ENCODE data around the gene KCNAB1. TPM values are rescaled to one million over a fixed set of nuclear protein-coding genes. Genes with fewer than 3 reads are reported as not detected.

KCNAB1 gene
- total and polyA plus RNA-seq, 2 experiments from 2014 or later = 0.80 to 1.4 TPM

DNA sequence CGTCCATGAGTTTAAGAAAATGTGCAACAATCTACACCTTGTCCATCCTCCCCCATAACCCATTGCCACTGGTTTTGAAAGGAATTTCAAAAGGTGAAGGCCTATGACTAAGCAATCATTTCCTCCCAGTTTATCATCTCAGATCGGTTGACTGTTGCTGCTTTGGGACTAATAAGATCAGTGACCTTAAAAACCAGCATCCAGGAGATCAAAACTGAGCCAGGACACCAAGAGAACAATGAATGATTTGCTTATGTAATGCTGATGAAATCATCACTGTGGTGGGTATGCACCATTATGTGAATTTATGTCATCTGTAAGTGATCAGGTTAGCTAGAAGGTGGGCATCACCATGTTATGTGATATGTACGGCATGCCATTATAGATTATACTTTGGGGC is 239.0 kb downstream of the KCNAB1 start:
- H3K36me3 ChIP-seq (replicated peaks; ENCODE audit: insufficient read depth, low read depth) = no peaks in the 10 kb centered on the region
- no peak overlapping the region for H3K27ac ChIP-seq
- no peak overlapping the region for H3K4me2 ChIP-seq
- no peak overlapping the region for H2AFZ ChIP-seq
- 76% methylated on average over 3 of the region's 3 CpGs for WGBS (ENCODE audit: low lambda C conversion rate, missing lambda C conversion rate)
- DNase-seq (ENCODE audit: low spot score) = no peak
- no peaks in the 10 kb centered on the region for H3K9me2 ChIP-seq (replicated peaks; ENCODE audit: insufficient read depth)
- H3K9me3 ChIP-seq (ENCODE audit: low read depth) = no peaks in the 10 kb centered on the region
- H3K4me1 ChIP-seq (ENCODE audit: insufficient read depth) = no peaks in the 10 kb centered on the region
- no peak overlapping the region for H3K4me3 ChIP-seq
- H3K27me3 ChIP-seq = no peaks in the 10 kb centered on the region
- no peaks in the 10 kb centered on the region for H4K20me1 ChIP-seq (ENCODE audit: insufficient read depth, poor library complexity, severe bottlenecking)
- H3K79me2 ChIP-seq = no peaks in the 10 kb centered on the region
- TF ChIP-seq EZH2phosphoT487 (IDR thresholded peaks at IDR 0.05; ENCODE audit: low read depth, severe bottlenecking, unreplicated experiment) = no peak
- no peak for TF ChIP-seq EZH2 (IDR thresholded peaks at IDR 0.05; ENCODE audit: borderline replicate concordance)
- TF ChIP-seq, protein P1, sequence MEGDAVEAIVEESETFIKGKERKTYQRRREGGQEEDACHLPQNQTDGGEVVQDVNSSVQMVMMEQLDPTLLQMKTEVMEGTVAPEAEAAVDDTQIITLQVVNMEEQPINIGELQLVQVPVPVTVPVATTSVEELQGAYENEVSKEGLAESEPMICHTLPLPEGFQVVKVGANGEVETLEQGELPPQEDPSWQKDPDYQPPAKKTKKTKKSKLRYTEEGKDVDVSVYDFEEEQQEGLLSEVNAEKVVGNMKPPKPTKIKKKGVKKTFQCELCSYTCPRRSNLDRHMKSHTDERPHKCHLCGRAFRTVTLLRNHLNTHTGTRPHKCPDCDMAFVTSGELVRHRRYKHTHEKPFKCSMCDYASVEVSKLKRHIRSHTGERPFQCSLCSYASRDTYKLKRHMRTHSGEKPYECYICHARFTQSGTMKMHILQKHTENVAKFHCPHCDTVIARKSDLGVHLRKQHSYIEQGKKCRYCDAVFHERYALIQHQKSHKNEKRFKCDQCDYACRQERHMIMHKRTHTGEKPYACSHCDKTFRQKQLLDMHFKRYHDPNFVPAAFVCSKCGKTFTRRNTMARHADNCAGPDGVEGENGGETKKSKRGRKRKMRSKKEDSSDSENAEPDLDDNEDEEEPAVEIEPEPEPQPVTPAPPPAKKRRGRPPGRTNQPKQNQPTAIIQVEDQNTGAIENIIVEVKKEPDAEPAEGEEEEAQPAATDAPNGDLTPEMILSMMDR (IDR thresholded peaks at IDR 0.05; ENCODE audit: poor library complexity) = no peak

DNA sequence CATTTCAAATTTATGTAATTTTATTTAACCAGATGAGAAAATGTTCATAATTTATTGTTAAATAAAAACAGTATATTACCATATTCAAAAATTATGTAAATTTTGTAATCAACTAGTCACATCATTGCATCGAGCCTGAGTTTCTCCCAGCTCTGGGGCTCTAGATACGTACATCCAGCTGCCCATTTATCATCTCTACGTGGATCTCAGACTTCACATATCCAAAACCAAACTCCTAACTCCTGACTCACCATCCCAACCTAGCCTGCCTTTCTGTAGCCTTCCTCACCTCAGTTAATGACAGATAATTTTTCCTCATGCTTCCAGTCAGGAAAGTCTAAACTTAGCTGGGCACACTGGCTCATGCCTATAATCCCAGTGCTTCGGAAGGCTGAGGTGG is 239.7 kb downstream of the KCNAB1 start:
- no peaks in the 10 kb centered on the region for H3K4me1 ChIP-seq (ENCODE audit: insufficient read depth)
- H3K36me3 ChIP-seq (replicated peaks; ENCODE audit: insufficient read depth, low read depth) = no peaks in the 10 kb centered on the region
- H3K79me2 ChIP-seq = no peaks in the 10 kb centered on the region
- H3K9me2 ChIP-seq (replicated peaks; ENCODE audit: insufficient read depth) = no peaks in the 10 kb centered on the region
- no peaks in the 10 kb centered on the region for H4K20me1 ChIP-seq (ENCODE audit: insufficient read depth, poor library complexity, severe bottlenecking)
- H2AFZ ChIP-seq = no peak overlapping the region
- TF ChIP-seq, protein P1 (IDR thresholded peaks at IDR 0.05; ENCODE audit: poor library complexity) = no peak
- TF ChIP-seq EZH2 (IDR thresholded peaks at IDR 0.05; ENCODE audit: borderline replicate concordance) (no peak), EZH2phosphoT487 (IDR thresholded peaks at IDR 0.05; ENCODE audit: low read depth, severe bottlenecking, unreplicated experiment) (no peak)
- H3K27ac ChIP-seq = no peak overlapping the region
- WGBS (ENCODE audit: low lambda C conversion rate, missing lambda C conversion rate) = 91% methylated on average over 4 of the region's 4 CpGs
- no peaks in the 10 kb centered on the region for H3K27me3 ChIP-seq
- H3K4me3 ChIP-seq = no peak overlapping the region
- no peak overlapping the region for H3K4me2 ChIP-seq
- DNase-seq (ENCODE audit: low spot score) = no peak
- no peaks in the 10 kb centered on the region for H3K9me3 ChIP-seq (ENCODE audit: low read depth)

DNA sequence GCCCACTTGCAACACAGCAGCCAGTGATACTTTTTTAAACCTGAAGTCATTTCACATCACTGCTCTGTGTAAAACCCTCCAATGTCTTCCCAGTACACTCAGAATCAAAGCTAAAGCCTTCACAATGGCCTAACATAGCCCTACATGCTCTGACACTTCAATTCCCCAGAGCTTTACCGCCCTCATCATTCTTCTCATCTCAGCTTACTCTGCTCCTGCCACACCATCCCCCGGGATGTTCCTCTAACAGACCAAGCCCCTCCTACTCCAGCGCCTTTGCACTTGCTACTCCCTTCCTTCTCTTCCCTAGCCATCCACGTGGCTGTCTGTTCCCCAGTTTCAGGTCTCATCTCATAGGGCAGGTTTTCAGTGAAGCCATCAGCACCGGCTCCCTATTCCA is 240.6 kb downstream of the KCNAB1 start:
- Histone ChIP-seq H2AFZ (no peak overlapping the region), H3K9me3 (ENCODE audit: low read depth) (no peaks in the 10 kb centered on the region), H3K79me2 (no peaks in the 10 kb centered on the region), H3K4me2 (no peak overlapping the region), H3K27ac (no peak overlapping the region), H3K27me3 (no peaks in the 10 kb centered on the region), H3K4me1 (ENCODE audit: insufficient read depth) (no peaks in the 10 kb centered on the region), H3K4me3 (no peak overlapping the region), H3K9me2 (replicated peaks; ENCODE audit: insufficient read depth) (no peaks in the 10 kb centered on the region), H4K20me1 (ENCODE audit: insufficient read depth, poor library complexity, severe bottlenecking) (no peaks in the 10 kb centered on the region), H3K36me3 (replicated peaks; ENCODE audit: insufficient read depth, low read depth) (no peaks in the 10 kb centered on the region)
- DNase-seq (ENCODE audit: low spot score) = no peak
- TF ChIP-seq, protein P1 (IDR thresholded peaks at IDR 0.05; ENCODE audit: poor library complexity) = no peak
- TF ChIP-seq EZH2 (IDR thresholded peaks at IDR 0.05; ENCODE audit: borderline replicate concordance) (no peak), EZH2phosphoT487 (IDR thresholded peaks at IDR 0.05; ENCODE audit: low read depth, severe bottlenecking, unreplicated experiment) (no peak)
- WGBS (ENCODE audit: low lambda C conversion rate, missing lambda C conversion rate) = 66% methylated on average over 5 of the region's 5 CpGs

DNA sequence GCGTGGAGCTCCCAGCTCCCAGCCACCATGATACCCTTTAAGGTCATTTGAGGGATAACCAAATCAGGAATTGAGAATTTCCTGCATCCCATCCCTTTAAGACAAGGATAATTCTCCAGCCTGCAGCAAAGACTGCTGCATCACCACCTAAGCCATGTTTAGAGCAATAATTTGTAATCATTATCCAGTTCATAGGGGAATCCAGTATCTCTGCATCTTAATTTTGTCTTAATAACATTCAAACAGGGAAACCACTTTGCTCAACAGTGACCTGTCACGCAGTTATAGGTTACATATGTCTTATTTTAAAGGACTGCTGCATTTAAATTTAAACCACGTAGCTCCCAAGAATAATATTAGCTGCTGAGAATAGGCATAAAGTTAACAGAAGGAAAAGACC is 246.2 kb downstream of the KCNAB1 start:
- no peaks in the 10 kb centered on the region for H3K4me1 ChIP-seq (ENCODE audit: insufficient read depth)
- TF ChIP-seq EZH2phosphoT487 (IDR thresholded peaks at IDR 0.05; ENCODE audit: low read depth, severe bottlenecking, unreplicated experiment) = no peak
- TF ChIP-seq, protein P1 (IDR thresholded peaks at IDR 0.05; ENCODE audit: poor library complexity) = no peak
- TF ChIP-seq EZH2 (IDR thresholded peaks at IDR 0.05; ENCODE audit: borderline replicate concordance) = no peak
- no peaks in the 10 kb centered on the region for H3K36me3 ChIP-seq (replicated peaks; ENCODE audit: insufficient read depth, low read depth)
- H3K4me2 ChIP-seq = no peak overlapping the region
- H2AFZ ChIP-seq = no peak overlapping the region
- no peaks in the 10 kb centered on the region for H3K79me2 ChIP-seq
- H3K27ac ChIP-seq = no peak overlapping the region
- H3K4me3 ChIP-seq = no peak overlapping the region
- 88% methylated on average over 3 of the region's 3 CpGs for WGBS (ENCODE audit: low lambda C conversion rate, missing lambda C conversion rate)
- DNase-seq (ENCODE audit: low spot score) = no peak
- no peaks in the 10 kb centered on the region for H3K9me2 ChIP-seq (replicated peaks; ENCODE audit: insufficient read depth)
- H3K9me3 ChIP-seq (ENCODE audit: low read depth) = no peaks in the 10 kb centered on the region
- H4K20me1 ChIP-seq (ENCODE audit: insufficient read depth, poor library complexity, severe bottlenecking) = no peaks in the 10 kb centered on the region
- H3K27me3 ChIP-seq = no peaks in the 10 kb centered on the region

Measured in hepatocyte (in vitro differentiated cells).